IMR-90 (cell line): ENCODE measurements around the gene CCNL2. TPM values are rescaled to one million over a fixed set of nuclear protein-coding genes. Genes with fewer than 3 reads are reported as not detected.
A peak's percentile ranks its signal among the peaks of the same experiment; 100 is the strongest.

Experiments used
- ATAC-seq: fragments of 200-7000 bp; cut with Tn5 transposase; 2 replicates; pipeline ENCODE4 v1.9.1; 2020; ENCODE audit warnings: low read depth, mild to moderate bottlenecking, moderate library complexity
- BruUV-seq: library from RNA; stranded (reverse); fragments of 400-500 nt; replicated peaks from 2 replicates; lab custom pipeline; 2021; lab: Mats Ljungman, UMichigan
- CTCF ChIA-PET: fragments of 300-600 bp; formaldehyde crosslinking; extraction: SDS; loops from one replicate; lab custom pipeline; 2021; ENCODE audit warnings: antibody characterized with exemption; lab: Yijun Ruan, JAX
- POLR2A ChIA-PET: fragments of 300-600 bp; sonication (Branson Sonifier 250); formaldehyde crosslinking; loops from one replicate; lab custom pipeline; 2022; ENCODE audit warnings: antibody characterized with exemption; ENCODE audit not compliant: unreplicated experiment; lab: Charles Lee
- DNase-seq: peaks from one replicate; pipeline ENCODE4 v3.0.0; 2013
- H2AFZ ChIP-seq: replicated peaks from 2 replicates; pipeline ENCODE3; 2013; ENCODE audit warnings: low read length, mild to moderate bottlenecking; ENCODE audit not compliant: poor library complexity
- H2AK5ac ChIP-seq: 2 replicates; pipeline ENCODE4 v1.6.1; 2013; ENCODE audit warnings: low read depth, low read length, inconsistent platforms
- H2AK9ac ChIP-seq: replicated peaks from 2 replicates; pipeline ENCODE3; 2013; ENCODE audit warnings: mild to moderate bottlenecking, low read depth, low read length, moderate library complexity; ENCODE audit not compliant: poor library complexity
- H2BK120ac ChIP-seq: 2 replicates; pipeline ENCODE4 v1.6.1; 2013; ENCODE audit warnings: low read depth, low read length, inconsistent platforms
- H2BK15ac ChIP-seq: 3 replicates; pipeline ENCODE4 v1.6.1; 2013; ENCODE audit warnings: low read depth, low read length, inconsistent platforms
- H2BK20ac ChIP-seq: 2 replicates; pipeline ENCODE4 v1.6.1; 2013; ENCODE audit warnings: low read depth, mild to moderate bottlenecking, inconsistent platforms, low read length, moderate library complexity
- H2BK5ac ChIP-seq: 2 replicates; pipeline ENCODE4 v1.6.1; 2013; ENCODE audit warnings: mild to moderate bottlenecking, low read depth, low read length, inconsistent platforms; ENCODE audit not compliant: poor library complexity, severe bottlenecking
- H3K14ac ChIP-seq: replicated peaks from 2 replicates; pipeline ENCODE4 v1.6.1; 2013; ENCODE audit warnings: low read depth, low read length, inconsistent platforms
- H3K18ac ChIP-seq: 2 replicates; pipeline ENCODE4 v1.6.1; 2013; ENCODE audit warnings: low read depth, low read length, control low read depth
- H3K23ac ChIP-seq: 2 replicates; pipeline ENCODE4 v1.6.1; 2013; ENCODE audit warnings: low read depth, low read length, inconsistent platforms
- H3K27ac ChIP-seq: 2 replicates; pipeline ENCODE4 v1.5.1; 2013; ENCODE audit warnings: mild to moderate bottlenecking, control low read depth, low read length; ENCODE audit not compliant: insufficient read depth
- H3K27me3 ChIP-seq: 2 replicates; pipeline ENCODE4 v1.6.1; 2013; ENCODE audit warnings: low read length; ENCODE audit not compliant: control insufficient read depth, insufficient read depth
- H3K36me3 ChIP-seq: 2 replicates; pipeline ENCODE4 v1.6.1; 2013; ENCODE audit warnings: low read length, mixed read lengths; ENCODE audit not compliant: control insufficient read depth, insufficient read depth
- H3K4ac ChIP-seq: 2 replicates; pipeline ENCODE4 v1.6.1; 2013; ENCODE audit warnings: low read depth, low read length, inconsistent platforms
- H3K4me1 ChIP-seq: 2 replicates; pipeline ENCODE4 v1.6.1; 2013; ENCODE audit warnings: low read length, mixed read lengths; ENCODE audit not compliant: control insufficient read depth, insufficient read depth
- H3K4me2 ChIP-seq: 2 replicates; pipeline ENCODE4 v1.6.1; 2013; ENCODE audit warnings: low read depth, mild to moderate bottlenecking, control low read depth, low read length, moderate library complexity
- H3K4me3 ChIP-seq: 2 replicates; pipeline ENCODE4 v1.5.1; 2013; ENCODE audit warnings: low read depth, mild to moderate bottlenecking, control low read depth, low read length, moderate library complexity; ENCODE audit not compliant: insufficient read depth
- H3K56ac ChIP-seq: 2 replicates; pipeline ENCODE4 v1.6.1; 2013; ENCODE audit warnings: low read length, inconsistent platforms; ENCODE audit not compliant: insufficient read depth; ENCODE audit errors: extremely low read depth
- H3K79me1 ChIP-seq, 2 experiments: 2 replicates each; pipeline ENCODE4 v1.6.1; 2013; ENCODE audit warnings: low read length in 2 of 2, inconsistent platforms in 1 of 2, low read depth in 1 of 2
- H3K9ac ChIP-seq: 2 replicates; pipeline ENCODE4 v1.6.1; 2013; ENCODE audit warnings: low read depth, low read length, control low read depth
- H3K9me1 ChIP-seq: 2 replicates; pipeline ENCODE4 v1.6.1; 2013; ENCODE audit warnings: low read length, inconsistent platforms; ENCODE audit not compliant: insufficient read depth
- H3K9me3 ChIP-seq: 2 replicates; pipeline ENCODE4 v1.6.1; 2013; ENCODE audit warnings: low read length; ENCODE audit not compliant: control insufficient read depth, insufficient read depth
- H4K20me1 ChIP-seq: 2 replicates; pipeline ENCODE4 v1.6.1; 2013; ENCODE audit warnings: low read length, inconsistent platforms; ENCODE audit not compliant: insufficient read depth
- H4K5ac ChIP-seq: 2 replicates; pipeline ENCODE4 v1.6.1; 2013; ENCODE audit warnings: mild to moderate bottlenecking, low read depth, low read length, control low read depth
- H4K8ac ChIP-seq, 2 experiments: 2 replicates each; pipeline ENCODE4 v1.6.1; 2013; ENCODE audit warnings: low read depth in 2 of 2, low read length in 2 of 2, control low read depth in 1 of 2, inconsistent platforms in 1 of 2
- H4K91ac ChIP-seq: 2 replicates; pipeline ENCODE4 v1.6.1; 2013; ENCODE audit warnings: low read depth, low read length, inconsistent platforms; ENCODE audit not compliant: insufficient read depth
- BHLHE40 ChIP-seq: fragments of 150-350 bp; IDR thresholded peaks from 2 replicates; pipeline ENCODE4 v1.6.1; 2016; ENCODE audit warnings: mild to moderate bottlenecking, low read depth, low read length
- CTCF ChIP-seq: conservative IDR thresholded peaks from 2 replicates; pipeline ENCODE4 v1.5.1; 2012; ENCODE audit warnings: mild to moderate bottlenecking, low read depth, low read length, improper control_type of control experiment
- MAZ ChIP-seq: IDR thresholded peaks from 2 replicates; pipeline ENCODE4 v1.6.1; 2012; ENCODE audit warnings: low read depth, mild to moderate bottlenecking, low read length, improper control_type of control experiment, moderate library complexity, borderline replicate concordance
- MXI1 ChIP-seq: IDR thresholded peaks from 2 replicates; pipeline ENCODE4 v1.6.1; 2012; ENCODE audit warnings: low read depth, mild to moderate bottlenecking, low read length, moderate library complexity, borderline replicate concordance
- SMC3 ChIP-seq: fragments of 150-350 bp; IDR thresholded peaks from 2 replicates; pipeline ENCODE4 v1.6.1; 2016; ENCODE audit warnings: low read depth, mild to moderate bottlenecking, antibody characterized with exemption, low read length, moderate library complexity
- USF2 ChIP-seq: fragments of 150-350 bp; IDR thresholded peaks from 2 replicates; pipeline ENCODE4 v1.6.1; 2017; ENCODE audit warnings: mild to moderate bottlenecking, antibody characterized with exemption, low read length, low read depth
- WGBS, 2 experiments: methylation state at CpG; one replicate each; pipeline versions ENCODE4 v1.1.5 to v1.1.7; 2013; ENCODE audit warnings: missing lambda C conversion rate in 2 of 2; ENCODE audit not compliant: insufficient read length in 1 of 2; ENCODE audit errors: extremely low coverage in 2 of 2; 5-methylcytosine and 5-hydroxymethylcytosine counted together
- dilution Hi-C: fragments of 300-500 bp; cut with HindIII; formaldehyde crosslinking; loops from one replicate; pipeline ENCODE4 v1.14.3; 2018; ENCODE audit warnings: low sequenced_read_pairs; ENCODE audit not compliant: unreplicated experiment
- in situ Hi-C: fragments of 300-500 bp; cut with MboI; formaldehyde crosslinking; loops from 3 replicates; pipeline ENCODE4 v1.14.3; 2019; ENCODE audit warnings: low sequenced_read_pairs, inconsistent platforms, mixed read lengths
- intact Hi-C: fragments of 100-400 bp; cut with micrococcal nuclease; formaldehyde crosslinking; loops from 2 replicates; pipeline ENCODE4 v1.10.0; 2022
- polyA plus RNA-seq, 3 experiments: library from polyadenylated mRNA; depleted of rRNA; stranded (reverse); fragments of >200 nt; gene quantifications; 2 replicates each; pipeline ENCODE4 v1.2.3, GENCODE V29; 2012; ENCODE audit warnings: low replicate concordance in 1 of 3
- total RNA-seq: library from RNA; depleted of rRNA; stranded (reverse); fragments of >200 nt; gene quantifications from 2 replicates; pipeline ENCODE4 v1.2.3, GENCODE V29; 2012

Gene CCNL2
- total and polyA plus RNA-seq, 2 of the 4 experiments (the other 2 are of a cell fraction), result 53.9 to 239 TPM

GRCh38 chr1:1355416-1355815 lies 43.7 kb downstream of the CCNL2 start:
- Histone ChIP-seq H2BK20ac (no peak overlapping the region), H2AFZ (peak overlapping the region; percentile 58), H3K18ac (no peak overlapping the region), H2BK120ac (no peak overlapping the region), H2BK5ac (peak overlapping the region; percentile 18), H3K27me3 (no peaks in the 10 kb centered on the region), H3K9me1 (no peaks in the 10 kb centered on the region), H3K27ac (peak overlapping the region; percentile 22; the same call in 1 of the 2 replicates), H3K23ac (no peak overlapping the region), H4K91ac (no peak overlapping the region), H3K4ac (no peak overlapping the region), H3K9ac (no peak overlapping the region), H3K79me1 (peaks cover 8 to 24% of the 10 kb centered on the region in 2 experiments; a peak in 3 of 4 replicates), H3K56ac (no peak overlapping the region), H3K4me1 (peaks cover 38% of the 10 kb centered on the region), H4K20me1 (peaks cover 55% of the 10 kb centered on the region), H2AK9ac (peak overlapping the region; percentile 55), H2AK5ac (no peak overlapping the region), H3K36me3 (peaks cover 39% of the 10 kb centered on the region), H3K4me3 (peak overlapping the region; percentile 35), H3K14ac (no peak overlapping the region), H3K4me2 (no peak overlapping the region), H4K8ac (no peak overlapping the region), H2BK15ac (no peak overlapping the region), H4K5ac (no peak overlapping the region), H3K9me3 (no peaks in the 10 kb centered on the region)
- no peak for ATAC-seq
- TF ChIP-seq BHLHE40 (no peak), MAZ (peak; percentile 30; the same call in 1 of the 2 replicates), MXI1 (peak; percentile 51; the same call in 1 of the 2 replicates), CTCF (no peak), SMC3 (no peak), USF2 (no peak)
- POLR2A ChIA-PET, result no interaction called here
- BruUV-seq, result no TSS peak
- dilution Hi-C loops (no loop called here), intact Hi-C loops (loop anchor here (5.0 kb wide), 1 partner anchor 48 kb away; the partner anchor contains the start of genes ACAP3 and PUSL1), in situ Hi-C loops (no loop called here)
- WGBS, 2 experiments, result 1% methylated on average over 18 of the region's 52 CpGs; no CpG with 5 or more reads in 1 of the 2 experiments
- CTCF ChIA-PET, result no interaction called here
- DNase-seq, result peak; percentile 35
